HG03469 (cell line): ENCODE data around the gene GMPPA.

Experiments
- ATAC-seq: cut with Tn5 transposase; IDR thresholded peaks from one replicate; pipeline ENCODE4 v1.9.1; 2021; ENCODE audit warnings: mild to moderate bottlenecking, moderate library complexity, moderate number of reproducible peaks; ENCODE audit not compliant: unreplicated experiment

The GMPPA gene

DNA sequence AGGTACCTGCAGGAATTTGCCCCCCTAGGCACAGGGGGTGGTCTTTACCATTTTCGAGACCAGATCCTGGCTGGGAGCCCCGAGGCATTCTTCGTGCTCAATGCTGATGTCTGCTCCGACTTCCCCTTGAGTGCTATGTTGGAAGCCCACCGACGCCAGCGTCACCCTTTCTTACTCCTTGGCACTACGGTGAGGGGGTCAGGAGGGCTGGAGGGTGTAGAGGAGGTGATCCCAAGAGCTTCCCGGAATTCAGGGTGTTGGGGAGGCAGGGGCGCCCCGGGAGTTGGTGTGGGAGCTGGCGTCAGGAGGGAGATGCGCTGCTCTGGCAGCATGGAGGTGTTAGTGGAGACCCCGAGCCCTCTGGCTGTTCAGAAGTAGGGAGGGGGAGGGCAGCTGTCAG, 3.2 kb downstream of the GMPPA start:
- no peak for ATAC-seq

DNA sequence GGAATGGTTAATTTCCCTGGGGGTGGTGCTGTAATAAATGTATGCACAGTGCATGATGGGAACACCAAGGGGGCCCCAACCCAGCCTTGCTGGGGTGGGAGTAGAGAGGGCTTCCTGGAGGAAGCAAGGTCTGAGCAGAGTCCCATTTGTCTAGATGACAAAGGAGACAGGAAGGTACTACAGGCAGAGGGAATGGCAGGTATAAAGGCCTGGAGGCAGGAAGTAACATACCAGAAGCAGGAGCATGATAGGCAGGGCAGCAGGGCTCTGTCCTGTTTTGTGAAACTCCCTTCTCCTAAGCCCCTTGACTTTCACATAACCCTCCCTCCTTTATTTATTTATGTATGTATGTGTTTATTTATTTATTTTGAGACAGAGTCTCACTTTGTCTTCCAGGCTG, 3.9 kb downstream of the GMPPA start:
- ATAC-seq: no peak

DNA sequence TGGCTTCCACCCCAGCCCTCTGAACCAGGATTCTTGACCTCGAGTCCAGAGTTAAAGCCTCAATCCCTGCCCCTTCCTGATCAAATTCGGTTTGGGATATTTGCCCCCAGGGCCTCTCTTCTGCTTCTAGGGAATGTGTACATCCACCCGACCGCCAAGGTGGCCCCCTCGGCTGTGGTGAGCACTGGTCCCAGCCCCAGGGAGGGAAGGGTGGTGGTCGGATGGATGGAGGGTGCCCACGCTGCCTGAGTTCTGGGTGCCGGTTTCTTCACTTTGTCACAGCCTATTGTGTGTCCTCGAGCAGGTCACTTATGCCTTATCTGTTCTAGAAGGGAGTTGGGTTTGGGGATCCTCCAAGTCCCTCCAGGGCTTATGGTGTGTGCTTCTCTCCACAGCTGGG, 6.9 kb downstream of the GMPPA start:
- ATAC-seq: no peak

DNA sequence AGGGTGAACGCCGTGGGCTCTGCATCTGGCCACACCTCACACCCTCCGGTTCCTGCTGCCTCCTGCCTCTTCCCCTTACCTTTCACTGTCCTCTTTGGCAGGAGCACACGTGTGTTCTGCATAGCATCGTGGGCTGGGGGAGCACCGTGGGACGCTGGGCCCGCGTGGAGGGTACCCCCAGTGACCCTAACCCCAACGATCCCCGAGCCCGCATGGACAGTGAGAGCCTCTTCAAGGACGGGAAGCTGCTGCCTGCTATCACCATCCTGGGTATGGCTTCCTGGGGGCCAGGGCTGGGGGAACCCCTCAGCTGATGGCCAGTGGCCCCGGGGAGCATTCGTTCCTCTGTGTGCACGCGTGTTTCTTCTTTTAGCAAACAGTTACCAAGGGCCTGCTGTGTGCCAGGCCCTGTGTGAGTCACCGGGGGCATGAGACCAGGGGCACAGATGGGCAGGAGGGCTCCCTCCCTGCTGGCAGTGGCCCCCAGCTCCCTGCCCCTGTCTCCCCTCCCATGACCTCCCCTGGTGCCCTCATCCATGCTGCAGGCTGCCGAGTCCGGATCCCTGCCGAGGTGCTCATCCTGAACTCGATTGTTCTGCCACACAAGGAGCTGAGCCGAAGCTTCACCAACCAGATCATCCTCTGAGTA, 7.6 kb downstream of the GMPPA start:
- ATAC-seq: no peak

DNA sequence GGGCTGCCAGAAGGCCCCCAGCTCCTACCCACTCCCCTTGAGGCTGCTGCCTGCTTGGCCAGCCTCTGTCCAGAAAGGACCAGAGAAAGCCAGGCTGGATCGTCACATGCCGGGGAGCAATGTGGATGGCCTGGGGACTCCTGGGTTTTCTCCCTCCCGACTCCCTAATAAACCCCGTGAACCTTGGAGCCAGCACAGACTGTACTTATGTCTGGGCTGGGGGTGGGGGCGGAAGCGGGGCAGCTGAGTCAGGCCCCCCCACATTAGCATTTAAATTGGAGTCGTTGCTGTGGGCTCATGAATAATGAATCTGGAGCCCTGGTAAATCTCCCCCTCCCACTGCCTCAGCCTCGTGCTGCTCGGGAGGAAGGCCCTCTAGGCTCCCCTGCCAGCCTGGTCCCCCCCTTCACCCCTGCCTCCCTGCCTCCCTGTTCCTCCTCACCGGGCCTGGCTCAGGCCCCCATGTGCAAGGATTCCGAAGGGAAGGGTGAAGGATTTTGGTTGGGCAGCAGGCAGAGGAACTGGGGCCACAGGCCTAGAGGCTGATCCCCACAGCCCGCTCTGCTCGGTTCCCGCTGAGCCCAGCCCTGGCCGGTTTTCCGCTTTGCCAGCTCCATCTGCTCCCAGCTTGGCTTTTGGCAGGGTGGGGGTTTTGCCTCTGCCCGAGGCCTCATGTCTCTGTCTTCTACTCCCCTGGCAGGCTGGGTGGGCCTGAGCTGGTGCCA, 8.3 kb downstream of the GMPPA start:
- no peak for ATAC-seq

DNA sequence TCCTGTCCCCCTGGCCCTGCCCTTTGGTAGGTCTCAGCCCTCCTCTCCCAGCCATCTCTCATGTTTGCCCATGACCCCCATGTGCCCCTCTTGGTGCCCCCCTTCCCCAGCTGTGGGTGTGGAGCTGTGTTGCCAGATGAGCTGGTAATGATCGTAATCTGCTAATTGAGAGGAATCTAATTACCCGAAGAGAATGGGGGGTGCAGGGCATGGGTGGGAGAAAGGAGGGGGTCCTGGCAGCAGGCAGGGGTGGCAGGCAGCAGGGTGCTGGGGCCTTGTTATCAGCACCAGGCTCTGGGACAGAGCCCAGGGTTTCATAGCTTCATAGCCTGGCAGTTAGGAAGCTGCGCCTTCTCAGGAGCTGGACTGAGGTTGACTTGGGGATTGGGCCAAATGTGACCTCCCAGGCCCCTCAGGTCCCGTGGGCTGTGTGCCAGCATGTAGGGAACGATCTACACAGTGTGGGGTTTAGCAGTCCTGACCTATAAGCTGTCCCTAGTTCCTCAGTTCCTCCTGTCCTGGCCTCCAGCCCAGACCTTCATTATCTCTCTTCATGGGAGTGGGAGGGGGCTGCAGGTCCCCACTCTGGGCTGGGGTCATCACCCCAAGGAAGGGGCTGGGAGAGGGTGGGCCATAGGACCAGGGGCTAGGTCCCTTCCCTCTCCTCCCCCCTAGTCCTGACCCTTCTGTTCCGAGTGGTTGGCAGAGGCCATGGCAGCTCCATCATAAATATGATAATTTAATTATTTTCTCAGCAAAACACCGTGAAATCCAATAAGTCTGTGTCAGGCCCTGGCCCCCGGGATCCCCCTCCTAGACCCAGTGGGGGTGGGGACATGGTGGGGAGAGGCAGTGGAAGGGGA, 9.1 kb downstream of the GMPPA start:
- no peak for ATAC-seq

DNA sequence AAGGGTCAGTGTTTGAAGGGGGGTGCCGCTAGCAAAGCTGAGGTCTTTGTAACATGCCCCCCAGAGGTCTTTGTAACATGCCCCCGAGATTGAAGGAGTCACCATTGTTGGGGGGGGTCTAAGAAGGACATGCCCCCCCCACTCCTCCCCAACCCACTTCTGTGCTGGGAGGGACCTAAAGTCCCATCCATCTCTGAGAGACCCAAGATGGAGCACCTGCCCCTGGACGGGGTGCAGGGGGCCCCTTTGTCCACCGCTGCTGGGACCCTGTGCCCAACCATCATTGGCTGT, 9.7 kb downstream of the GMPPA start:
- no peak for ATAC-seq

DNA sequence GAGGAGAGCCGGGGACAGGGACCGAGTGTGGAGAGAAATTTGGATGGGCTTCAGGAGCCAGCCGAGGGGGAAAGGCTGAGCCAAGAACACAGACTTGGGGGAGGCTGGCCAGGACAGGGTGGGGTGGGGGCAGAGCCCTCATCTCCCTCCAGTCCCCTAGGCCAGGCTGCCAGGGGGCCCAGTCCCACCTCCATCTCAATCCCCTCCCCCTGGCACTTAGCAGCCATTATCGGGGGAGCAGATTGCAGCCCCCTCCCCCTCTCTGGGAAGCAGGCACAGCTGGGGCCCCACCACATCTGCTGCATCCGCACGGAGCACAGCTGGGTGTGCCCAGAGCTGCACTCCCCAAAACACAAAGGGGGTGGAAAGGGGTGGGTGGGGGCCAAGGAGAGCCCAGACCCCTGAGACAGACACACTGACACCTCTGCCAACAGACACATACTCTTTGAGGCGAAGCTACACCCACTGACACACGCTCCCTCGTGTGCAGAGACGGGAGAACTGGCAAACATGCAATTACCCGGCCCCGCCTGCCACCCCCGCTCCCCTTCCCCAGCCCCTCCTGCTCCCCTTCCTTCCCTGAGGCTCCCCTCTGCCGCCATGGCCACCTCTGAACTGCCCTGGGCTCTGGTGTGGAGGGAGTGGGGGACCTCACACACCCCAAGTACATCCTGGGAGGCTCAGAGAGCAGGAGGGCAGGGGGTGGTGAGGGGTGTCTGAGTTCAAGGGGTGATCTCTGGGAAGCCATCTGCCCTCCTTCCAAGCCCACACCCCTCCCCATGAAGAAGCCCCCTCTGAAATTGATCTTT, 10.5 kb downstream of the GMPPA start:
- ATAC-seq: no peak

DNA sequence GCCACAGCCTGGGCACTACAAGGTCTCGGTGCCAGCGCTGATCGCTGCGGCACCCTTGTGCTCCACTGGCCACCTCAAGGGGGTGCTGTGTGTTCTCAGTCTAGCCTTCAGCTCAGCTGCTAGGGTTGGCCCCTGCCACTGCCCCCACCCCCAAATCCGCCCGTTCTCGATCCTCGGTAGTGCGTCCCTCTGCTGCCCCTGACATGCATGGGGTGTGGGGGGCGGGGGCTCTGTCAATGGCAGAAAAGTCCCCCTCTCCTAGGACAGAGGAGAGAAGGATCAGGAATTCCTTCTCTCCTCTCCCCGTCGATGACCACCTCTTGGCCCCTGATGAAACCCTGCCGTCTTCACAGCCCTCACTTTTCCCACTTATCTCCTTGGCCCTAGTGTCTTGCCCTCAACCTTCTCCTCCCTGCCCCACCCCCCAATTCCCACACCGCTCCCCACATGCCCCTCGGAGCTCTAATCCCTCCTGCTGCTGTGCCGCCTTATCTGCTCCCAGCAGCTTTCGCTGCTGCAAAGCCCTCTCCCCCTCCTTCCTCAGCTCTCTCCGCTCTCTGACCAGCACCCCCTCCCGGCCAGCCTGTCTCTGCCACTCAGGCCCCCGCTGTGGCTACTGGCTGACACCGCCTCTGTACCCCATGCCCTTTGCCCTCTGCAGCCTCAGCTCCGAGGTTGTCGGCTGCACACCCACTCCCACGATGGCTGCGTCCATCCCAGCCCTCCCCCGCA, 11.3 kb downstream of the GMPPA start:
- ATAC-seq: no peak

DNA sequence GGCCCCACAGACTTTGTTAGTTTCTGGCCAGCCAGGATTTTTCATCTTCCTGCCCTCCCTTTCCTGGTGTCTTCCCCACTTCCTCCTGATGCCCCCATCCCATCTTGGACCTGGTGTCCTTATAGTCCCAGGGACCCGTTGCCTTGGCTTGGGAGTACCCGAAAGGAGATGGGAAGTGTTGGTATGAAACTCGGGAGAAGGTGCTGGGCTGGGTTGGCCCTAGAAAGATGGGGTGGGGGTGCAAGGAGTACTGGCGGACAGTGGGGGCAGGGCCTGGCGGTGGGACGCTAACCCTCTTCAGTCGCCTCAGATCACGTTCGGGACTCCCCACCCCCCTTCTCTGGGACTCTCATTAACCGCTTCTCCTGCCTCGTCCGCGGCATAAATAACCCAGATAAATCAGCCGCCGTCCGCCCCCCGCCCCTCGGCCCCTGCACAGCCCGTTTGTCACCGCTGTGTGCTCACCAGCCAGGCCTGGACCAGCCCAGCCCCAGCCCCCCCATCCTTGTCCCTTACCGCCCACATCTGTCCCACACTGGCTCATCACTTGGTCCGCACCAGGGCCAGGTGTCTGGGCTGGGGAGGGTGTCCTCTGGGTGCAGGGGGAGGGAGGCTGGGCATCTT, 11.9 kb downstream of the GMPPA start:
- no peak for ATAC-seq

DNA sequence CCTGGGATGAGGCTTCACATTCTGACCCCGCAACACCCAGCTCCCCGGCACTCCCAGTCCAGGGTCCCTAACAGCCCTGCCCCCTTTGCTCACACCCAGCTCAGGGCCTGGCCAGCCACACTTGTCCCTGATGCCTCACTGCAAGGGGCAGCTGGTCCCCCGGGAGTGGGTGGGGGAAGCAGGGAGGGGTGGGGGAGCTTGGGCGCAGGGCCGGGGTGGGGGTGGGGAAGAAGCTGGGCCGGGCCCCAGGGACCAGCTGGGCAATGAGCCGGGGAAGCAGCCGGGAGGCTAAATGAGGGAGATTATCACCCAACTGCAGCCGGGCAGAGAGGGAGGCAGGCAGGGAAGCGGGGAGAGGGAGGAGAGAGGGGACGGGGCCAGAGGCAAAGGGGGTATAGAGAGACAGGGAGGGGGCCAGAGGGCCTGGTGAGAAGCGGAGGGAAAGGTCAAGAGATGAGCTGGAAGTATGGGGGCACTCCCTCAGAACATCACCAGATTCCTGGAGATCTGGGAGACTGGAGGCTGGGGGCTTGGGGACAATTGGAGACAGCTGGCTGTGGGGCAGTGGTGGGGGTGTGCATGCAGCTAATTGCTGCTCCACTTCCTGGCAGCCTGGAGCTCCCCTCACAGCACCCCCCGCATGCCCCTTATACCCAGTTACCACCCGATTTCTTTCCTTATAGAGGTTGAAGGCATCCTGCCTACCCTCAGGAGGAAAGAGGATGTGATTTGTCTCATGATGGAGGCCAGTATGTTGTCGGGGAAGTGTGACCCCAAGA, 13.0 kb downstream of the GMPPA start:
- ATAC-seq: no peak

DNA sequence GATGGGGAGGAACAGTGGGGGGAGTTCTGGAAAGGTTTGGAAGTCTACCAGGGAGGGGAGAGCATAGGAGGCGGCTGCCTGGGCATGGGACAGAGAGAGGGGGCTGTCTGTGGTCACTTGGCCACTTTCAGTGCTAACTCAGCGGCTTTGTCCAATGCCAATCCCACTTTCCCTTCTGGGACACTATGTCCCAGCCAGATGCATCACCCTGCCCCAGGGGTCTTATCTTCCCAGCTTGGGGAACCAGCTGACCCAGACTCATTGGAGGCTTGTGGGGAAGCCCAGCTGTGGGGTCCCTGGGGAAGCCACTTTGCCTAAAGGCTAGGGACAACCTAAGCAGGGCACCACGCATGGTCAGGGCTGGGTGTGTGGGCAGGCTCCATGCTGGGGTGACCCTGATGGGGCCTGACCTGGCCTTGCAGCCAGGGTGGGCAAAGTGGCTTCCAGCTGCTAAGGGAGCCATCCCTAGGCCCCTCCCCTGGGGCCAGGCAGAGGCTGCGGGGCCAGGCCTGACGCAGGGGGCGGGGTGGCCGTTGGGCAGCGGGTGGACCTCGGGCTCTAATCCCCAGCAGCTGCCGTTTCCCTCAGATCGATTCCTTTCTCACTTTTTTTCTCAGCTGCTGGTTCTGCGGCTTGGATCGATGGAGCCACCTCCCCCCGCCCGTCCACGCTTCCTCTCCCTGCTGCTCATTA, 14.0 kb downstream of the GMPPA start:
- ATAC-seq: no peak

DNA sequence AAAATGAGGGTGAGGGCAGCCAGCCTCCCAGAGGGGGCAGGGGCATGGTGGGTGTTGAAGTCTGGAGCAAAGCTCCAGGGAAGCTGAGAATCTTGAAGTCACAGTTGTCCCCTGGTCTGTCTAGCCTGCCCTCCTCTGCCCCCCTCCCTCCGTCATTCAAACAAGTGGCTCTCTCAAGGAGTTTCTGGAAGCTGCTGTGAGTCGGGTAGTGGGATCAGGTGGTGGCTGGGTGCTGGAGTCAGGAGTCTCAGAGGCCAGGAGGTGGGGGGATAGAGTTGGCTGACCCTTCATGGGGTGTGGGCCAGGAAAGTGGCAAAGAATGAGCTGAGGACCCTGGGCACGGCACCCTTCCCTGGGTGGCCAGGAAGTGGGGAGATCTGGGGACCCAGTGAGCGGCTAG, 15.1 kb downstream of the GMPPA start:
- no peak for ATAC-seq

DNA sequence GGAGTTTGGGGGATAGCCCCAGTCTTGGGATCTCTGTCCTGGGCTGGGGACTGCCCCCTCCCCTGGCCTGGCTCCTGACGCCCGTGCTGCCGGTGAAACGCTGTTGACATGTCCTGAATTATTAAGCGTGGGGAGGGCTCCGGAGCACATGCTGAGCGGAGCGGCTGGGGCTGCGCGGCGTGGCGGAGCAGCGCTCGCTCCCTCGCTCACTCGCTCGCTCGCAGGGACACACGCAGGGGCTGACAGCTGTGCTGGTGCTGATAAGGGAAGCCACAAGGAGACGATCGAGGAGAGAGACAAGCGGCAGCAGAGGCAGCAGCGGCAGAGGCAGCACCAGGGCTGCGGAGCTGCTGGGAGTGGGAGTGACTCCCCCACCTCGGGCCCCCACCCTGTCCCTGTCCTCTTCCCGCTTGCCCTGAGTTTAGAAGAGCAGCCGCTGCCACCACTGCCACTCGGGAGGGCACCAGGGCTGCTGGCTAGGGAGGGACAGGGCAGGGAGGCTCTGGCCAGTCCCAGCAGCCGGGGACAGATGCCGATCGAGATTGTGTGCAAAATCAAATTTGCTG, 15.6 kb downstream of the GMPPA start, which contains the start of gene ASIC4:
ASIC4 (plus strand) TSS at position 287 of the 566 bp plus-strand sequence; CDS start at position 530, 243 bp downstream.
- no peak for ATAC-seq

DNA sequence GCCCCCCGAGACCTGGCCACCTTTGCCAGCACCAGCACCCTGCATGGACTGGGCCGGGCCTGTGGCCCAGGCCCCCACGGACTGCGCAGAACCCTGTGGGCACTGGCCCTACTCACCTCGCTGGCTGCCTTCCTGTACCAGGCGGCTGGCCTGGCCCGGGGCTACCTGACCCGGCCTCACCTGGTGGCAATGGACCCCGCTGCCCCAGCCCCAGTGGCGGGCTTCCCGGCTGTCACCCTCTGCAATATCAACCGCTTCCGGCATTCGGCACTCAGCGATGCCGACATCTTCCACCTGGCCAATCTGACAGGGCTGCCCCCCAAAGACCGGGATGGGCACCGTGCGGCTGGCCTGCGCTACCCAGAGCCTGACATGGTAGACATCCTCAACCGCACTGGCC, 16.1 kb downstream of the GMPPA start:
- no peak for ATAC-seq

DNA sequence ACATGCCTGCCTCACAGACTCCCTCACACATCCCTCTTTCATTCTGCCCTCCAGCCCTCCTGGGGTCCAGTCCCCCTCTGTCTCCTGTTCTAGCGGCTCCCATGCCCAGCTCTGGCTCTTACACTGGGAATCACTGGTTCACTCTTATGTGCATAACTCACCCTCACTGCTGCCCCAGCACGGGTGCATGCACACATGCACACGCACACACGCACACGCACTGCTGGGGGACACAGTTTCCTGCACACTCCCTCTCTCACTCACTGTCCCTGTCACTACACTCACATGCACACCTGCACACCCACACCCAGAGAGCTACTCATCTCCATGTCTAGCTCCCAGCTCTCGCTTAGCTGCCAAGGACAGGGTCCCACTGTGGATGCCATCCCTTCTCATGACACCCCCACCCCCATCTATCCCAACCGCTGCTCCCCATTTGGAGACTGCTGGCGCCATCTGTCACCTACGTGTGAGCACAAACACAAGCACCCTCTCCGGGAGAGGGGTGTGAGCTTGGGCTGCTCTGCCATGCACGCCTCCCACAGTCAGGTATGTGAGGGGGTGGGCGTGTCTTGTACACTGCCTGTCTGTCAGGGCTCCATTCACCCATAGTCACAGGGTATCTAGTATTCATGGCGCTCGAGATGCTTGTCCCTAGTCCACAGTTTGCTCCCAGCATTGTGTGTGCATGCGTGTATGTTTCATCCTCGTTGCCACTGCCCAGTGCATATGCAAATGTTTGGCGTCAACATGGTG, 17.4 kb downstream of the GMPPA start:
- no peak for ATAC-seq

DNA sequence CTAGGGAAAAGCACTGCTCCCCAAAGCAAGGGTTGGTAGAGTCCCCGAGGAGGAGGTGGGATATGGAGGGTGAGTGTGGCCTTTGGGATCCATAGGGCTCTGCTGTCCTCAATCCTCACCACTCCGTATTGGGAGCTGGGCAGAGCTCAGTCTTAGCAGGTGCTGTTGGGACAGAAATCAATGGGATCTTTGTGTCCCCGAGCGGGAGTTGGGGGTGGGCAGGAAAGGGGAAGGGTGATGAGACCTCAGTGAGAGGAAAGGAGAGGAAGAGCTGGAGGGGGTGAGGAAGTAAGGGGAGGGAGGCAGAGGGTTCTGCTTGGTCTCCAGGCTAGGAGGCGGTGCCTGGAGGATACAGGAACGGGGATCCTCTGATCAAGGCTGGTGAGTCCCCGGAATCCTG, 18.2 kb downstream of the GMPPA start:
- no peak for ATAC-seq
